Esophagus squamous epithelium (tissue), 5 donors: ENCODE measurements around the gene APP. TPM values are rescaled to one million over a fixed set of nuclear protein-coding genes. Genes with fewer than 3 reads are reported as not detected.
"Not testable (repeated sequence)": the region's sequence is repeated elsewhere in the genome, so short reads cannot be mapped to it uniquely, and the experiment has no call there.

Experiments used
- DNase-seq: peaks from one replicate; lab custom pipeline; 2025; lab: John Stamatoyannopoulos, UW
- H3K27ac ChIP-seq, 4 donors: fragments of 200-600 bp; sonication (generic); one replicate each; pipeline ENCODE4 v1.5.1; 2016 to 2019; ENCODE audit warnings: mild to moderate bottlenecking in 1 of 4
- H3K27me3 ChIP-seq, 4 donors: fragments of 200-600 bp; sonication (generic); 1 replicate in 3 of 4; 2 replicates in 1 of 4; pipeline versions ENCODE4 v1.5.1 to v1.6.0; 2017 to 2021; ENCODE audit warnings: antibody characterized with exemption in 1 of 4
- H3K36me3 ChIP-seq, 3 donors: fragments of 200-600 bp; sonication (generic); one replicate each; pipeline ENCODE4 v1.5.1; 2016 to 2019
- H3K4me1 ChIP-seq, 3 donors: fragments of 200-600 bp; sonication (generic); one replicate each; pipeline ENCODE4 v1.5.1; 2017 to 2019
- H3K4me3 ChIP-seq, 4 donors: fragments of 200-600 bp; sonication (generic); 1 replicate in 3 of 4; 2 replicates in 1 of 4; pipeline ENCODE4 v1.5.1; 2016 to 2019; ENCODE audit warnings: mild to moderate bottlenecking in 2 of 4, moderate library complexity in 1 of 4
- H3K9me3 ChIP-seq, 3 donors: fragments of 200-600 bp; sonication (generic); one replicate each; pipeline ENCODE4 v1.5.1; 2016 to 2019
- POLR2A ChIP-seq, 4 donors: fragments of 450-650 bp; IDR thresholded peaks; one replicate each; pipeline ENCODE4 v1.6.1; 2017; ENCODE audit warnings: antibody characterized with exemption in 4 of 4, mild to moderate bottlenecking in 4 of 4, moderate library complexity in 3 of 4
- WGBS, 2 donors: methylation state at CpG; one replicate each; pipeline ENCODE4 v1.1.5; 2018; 5-methylcytosine and 5-hydroxymethylcytosine counted together
- intact Hi-C: fragments of 100-400 bp; cut with DNase I; formaldehyde crosslinking; loops from one replicate; pipeline ENCODE4 v1.15.0; 2022
- total RNA-seq, 4 donors: library from RNA; depleted of rRNA; stranded (reverse); fragments of >200 nt; gene quantifications; one replicate each; pipeline ENCODE4 v1.1.0, GENCODE V29; 2016
- TF ChIP-seq, protein P1 (sequence below), 6 experiments: fragments of 450-650 bp in 4 of 6; fragments of 200-600 bp in 2 of 6; sonication (generic) in 2 of 6; IDR thresholded peaks; one replicate each; pipeline ENCODE4 v1.5.1; 2016 to 2019; ENCODE audit warnings: antibody characterized with exemption in 6 of 6, mild to moderate bottlenecking in 4 of 6, moderate library complexity in 4 of 6
- donor health status: DM: yes; HTN: yes; CAD: no.

Gene APP
- total RNA-seq, 4 donors from 2014 or later: 58.2 to 277 (median 183) TPM

DNA sequence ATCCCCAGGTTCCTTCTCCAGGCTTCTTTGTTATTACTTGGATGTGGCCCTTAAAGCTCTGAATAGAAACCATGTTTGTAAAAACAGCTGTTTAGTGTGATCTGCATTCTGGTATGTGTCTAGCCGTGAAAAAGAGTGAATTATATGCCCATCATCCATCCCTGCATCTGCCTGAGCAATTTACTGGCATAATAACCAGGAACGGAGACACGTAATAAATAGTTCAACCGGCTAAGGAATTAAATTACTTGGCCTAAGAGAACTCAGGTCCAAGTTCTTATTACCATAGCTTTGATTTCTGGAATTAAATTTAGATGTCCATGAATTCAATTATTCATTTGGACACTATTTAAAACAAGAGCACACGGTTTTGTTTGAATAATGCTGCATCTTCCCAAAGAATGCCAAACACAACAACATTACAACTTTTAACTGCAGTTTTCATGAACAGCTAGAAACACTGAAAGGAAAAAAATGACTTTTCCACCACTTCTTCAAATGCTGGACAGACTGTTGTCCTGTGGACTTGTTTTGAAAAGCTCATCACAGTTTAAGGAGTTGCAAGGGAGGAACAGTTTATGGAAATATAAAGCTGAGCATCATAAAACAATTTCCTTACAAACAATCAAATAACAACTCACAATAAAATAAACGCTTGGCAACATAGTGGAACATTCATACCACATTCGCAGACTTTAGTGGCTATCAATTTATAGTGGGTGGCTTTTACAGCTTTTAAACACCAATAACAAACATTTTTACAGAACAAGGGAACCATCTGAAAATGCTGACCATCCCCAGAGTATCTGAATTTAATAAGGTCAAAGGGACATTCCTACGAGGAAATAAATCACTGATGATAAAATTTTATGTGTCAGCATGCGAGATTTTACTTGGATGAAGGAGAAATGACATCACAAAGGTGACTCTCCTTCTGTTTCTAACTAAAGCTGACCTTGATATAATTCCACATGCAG, 144.7 kb downstream of the APP start:
- Histone ChIP-seq H3K4me1 (no peaks in the 10 kb centered on the region), H3K4me3 (no peak overlapping the region), H3K27me3 (no peaks in the 10 kb centered on the region), H3K27ac (no peak overlapping the region), H3K36me3 (peaks cover 0 to 23% (median 0%) of the 10 kb centered on the region in 3 donors), H3K9me3 (no peaks in the 10 kb centered on the region)
- 62 to 63% methylated on average over 9 of the region's 9 CpGs for WGBS, 2 donors
- TF ChIP-seq POLR2A (IDR thresholded peaks at IDR 0.05): no peak
- TF ChIP-seq, protein P1, sequence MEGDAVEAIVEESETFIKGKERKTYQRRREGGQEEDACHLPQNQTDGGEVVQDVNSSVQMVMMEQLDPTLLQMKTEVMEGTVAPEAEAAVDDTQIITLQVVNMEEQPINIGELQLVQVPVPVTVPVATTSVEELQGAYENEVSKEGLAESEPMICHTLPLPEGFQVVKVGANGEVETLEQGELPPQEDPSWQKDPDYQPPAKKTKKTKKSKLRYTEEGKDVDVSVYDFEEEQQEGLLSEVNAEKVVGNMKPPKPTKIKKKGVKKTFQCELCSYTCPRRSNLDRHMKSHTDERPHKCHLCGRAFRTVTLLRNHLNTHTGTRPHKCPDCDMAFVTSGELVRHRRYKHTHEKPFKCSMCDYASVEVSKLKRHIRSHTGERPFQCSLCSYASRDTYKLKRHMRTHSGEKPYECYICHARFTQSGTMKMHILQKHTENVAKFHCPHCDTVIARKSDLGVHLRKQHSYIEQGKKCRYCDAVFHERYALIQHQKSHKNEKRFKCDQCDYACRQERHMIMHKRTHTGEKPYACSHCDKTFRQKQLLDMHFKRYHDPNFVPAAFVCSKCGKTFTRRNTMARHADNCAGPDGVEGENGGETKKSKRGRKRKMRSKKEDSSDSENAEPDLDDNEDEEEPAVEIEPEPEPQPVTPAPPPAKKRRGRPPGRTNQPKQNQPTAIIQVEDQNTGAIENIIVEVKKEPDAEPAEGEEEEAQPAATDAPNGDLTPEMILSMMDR (IDR thresholded peaks at IDR 0.05): no peak
- intact Hi-C loops: no loop called here
- no peak for DNase-seq

DNA sequence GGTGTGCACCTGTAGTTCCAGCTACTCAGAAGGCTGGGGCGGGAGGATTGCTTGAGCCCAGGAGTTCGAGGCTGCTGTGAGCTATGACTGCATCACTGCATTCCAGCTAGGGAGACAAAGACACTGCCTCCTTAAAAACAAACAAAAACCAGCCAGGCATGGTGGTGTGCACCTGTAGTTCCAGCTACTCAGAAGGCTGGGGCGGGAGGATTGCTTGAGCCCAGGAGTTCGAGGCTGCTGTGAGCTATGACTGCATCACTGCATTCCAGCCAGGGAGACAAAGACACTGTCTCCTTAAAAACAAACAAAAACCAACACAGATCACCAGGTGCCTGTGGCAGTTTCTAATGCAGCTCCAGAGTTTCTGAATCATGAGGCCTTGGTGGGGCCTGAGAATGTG, 147.2 kb downstream of the APP start:
- H3K27me3 ChIP-seq, H3K27ac ChIP-seq, H3K4me1 ChIP-seq, DNase-seq, H3K9me3 ChIP-seq, H3K4me3 ChIP-seq, intact Hi-C loops: not testable (repeated sequence)
- 73 to 83% methylated on average over 4 of the region's 4 CpGs for WGBS, 2 donors
- H3K36me3 ChIP-seq: peaks cover 0 to 19% (median 0%) of the 10 kb centered on the region in 3 donors

DNA sequence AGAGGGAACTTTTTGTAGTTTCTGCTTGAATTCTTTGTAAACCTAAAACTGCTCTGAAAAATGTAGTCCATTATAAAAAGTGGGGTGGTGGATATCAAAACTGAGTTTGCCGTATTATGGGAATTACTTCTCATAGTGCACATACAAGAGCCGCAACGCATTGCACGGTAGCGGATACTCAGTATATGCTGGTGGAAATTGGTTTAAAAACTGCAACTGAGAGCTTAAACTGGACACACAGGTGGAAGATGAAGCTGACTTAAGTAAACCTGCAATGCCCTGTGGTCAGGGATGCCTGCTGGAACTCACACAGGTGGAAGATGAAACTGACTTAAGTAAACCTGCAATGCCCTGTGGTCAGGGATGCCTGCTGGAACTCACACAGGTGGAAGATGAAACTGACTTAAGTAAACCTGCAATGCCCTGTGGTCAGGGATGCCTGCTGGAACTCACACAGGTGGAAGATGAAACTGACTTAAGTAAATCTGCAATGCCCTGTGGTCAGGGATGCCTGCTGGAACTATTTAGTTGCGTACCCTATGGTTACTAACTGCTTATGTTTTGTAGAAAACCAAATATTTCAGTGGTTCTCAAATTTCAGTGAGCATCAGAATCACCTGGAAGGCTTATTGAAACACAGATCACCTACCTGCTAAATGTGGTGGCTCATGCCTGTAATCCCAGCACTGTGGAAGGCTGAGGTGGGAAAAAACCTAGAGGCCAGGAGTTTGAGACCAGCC, 147.8 kb downstream of the APP start:
- H3K4me1 ChIP-seq, H3K27ac ChIP-seq, H3K27me3 ChIP-seq, H3K9me3 ChIP-seq, H3K4me3 ChIP-seq, intact Hi-C loops, DNase-seq: not testable (repeated sequence)
- peaks cover 0 to 19% (median 0%) of the 10 kb centered on the region in 3 donors for H3K36me3 ChIP-seq
- WGBS, 2 donors: 97% methylated on average over 6 of the region's 6 CpGs

DNA sequence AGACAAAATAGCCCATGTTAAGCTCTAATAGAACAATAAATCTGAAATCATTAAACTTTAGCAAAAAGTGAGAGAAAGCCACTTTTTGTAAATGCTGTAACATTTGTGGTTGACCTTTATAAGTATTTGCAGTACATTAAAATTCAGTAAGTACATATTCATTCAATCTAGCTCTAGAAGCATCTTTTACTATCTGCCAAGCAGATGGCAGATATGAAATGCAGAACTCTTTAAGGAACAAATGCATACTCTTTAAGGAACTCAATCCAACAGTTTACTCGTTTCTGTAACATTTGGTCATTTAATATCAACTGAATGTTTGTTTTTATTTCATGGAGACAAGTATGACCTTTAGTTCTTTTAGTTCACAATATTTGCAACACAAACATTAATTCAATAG, 150.1 kb downstream of the APP start:
- Histone ChIP-seq H3K36me3 (peaks cover 0 to 19% (median 0%) of the 10 kb centered on the region in 3 donors), H3K9me3 (no peaks in the 10 kb centered on the region), H3K4me3 (no peak overlapping the region), H3K27ac (no peak overlapping the region), H3K27me3 (no peaks in the 10 kb centered on the region), H3K4me1 (no peaks in the 10 kb centered on the region)
- 79 to 80% methylated on average over 1 of the region's 1 CpG for WGBS, 2 donors
- DNase-seq: no peak
- intact Hi-C loops: no loop called here
- TF ChIP-seq, protein P1 (IDR thresholded peaks at IDR 0.05): no peak
- no peak for TF ChIP-seq POLR2A (IDR thresholded peaks at IDR 0.05)

DNA sequence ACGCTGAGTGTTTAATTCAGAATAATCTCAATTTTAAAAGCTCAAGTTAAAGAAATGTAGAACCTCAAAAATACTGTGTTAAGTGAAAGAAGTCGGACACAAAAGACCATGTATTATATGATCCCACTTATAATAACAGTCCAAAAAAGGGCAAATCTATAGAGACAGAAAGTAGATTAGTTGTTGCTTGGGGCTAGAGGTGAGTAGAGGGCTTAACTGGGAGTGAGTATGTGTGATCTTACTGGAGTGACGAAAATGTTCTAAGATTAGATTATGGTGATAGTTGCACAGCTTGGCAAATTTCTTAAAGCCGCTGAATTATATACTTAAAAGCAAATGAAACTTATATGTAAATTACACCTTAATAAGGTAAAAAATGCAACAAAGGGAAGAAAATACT, 150.5 kb downstream of the APP start:
- no peak overlapping the region for H3K4me3 ChIP-seq
- H3K9me3 ChIP-seq: no peaks in the 10 kb centered on the region
- peaks cover 0 to 19% (median 0%) of the 10 kb centered on the region in 3 donors for H3K36me3 ChIP-seq
- no peaks in the 10 kb centered on the region for H3K4me1 ChIP-seq
- no peak for TF ChIP-seq POLR2A (IDR thresholded peaks at IDR 0.05)
- TF ChIP-seq, protein P1 (IDR thresholded peaks at IDR 0.05): no peak
- no peak overlapping the region for H3K27ac ChIP-seq
- intact Hi-C loops: no loop called here
- no peaks in the 10 kb centered on the region for H3K27me3 ChIP-seq
- WGBS, 2 donors: 93 to 97% methylated on average over 4 of the region's 4 CpGs
- no peak for DNase-seq

DNA sequence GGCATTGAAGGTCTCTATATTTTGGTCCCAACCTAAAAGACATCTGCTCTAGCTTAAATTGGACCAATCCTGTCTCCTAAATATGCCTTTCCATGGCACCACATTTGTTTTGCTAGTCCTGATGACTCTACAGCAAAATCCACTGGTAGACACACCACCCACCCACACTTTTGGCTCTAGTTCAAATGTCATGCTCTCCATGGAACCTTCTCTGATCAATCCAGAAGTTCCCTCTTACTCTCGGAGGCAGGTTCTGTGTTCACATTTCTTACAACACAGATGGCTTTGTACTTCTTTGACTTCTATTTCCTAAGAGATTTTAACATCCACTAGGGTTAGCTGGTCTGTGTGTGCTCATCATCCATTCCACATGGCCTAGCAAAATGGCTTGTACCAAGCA, 151.3 kb downstream of the APP start:
- WGBS, 2 donors: 71 to 87% methylated on average over 1 of the region's 1 CpG
- Histone ChIP-seq H3K4me3 (no peak overlapping the region), H3K27me3 (no peaks in the 10 kb centered on the region), H3K36me3 (peaks cover 0 to 19% (median 0%) of the 10 kb centered on the region in 3 donors), H3K9me3 (no peaks in the 10 kb centered on the region), H3K4me1 (no peaks in the 10 kb centered on the region), H3K27ac (no peak overlapping the region)
- TF ChIP-seq, protein P1 (IDR thresholded peaks at IDR 0.05): no peak
- DNase-seq: no peak
- intact Hi-C loops: no loop called here
